Rectal smooth muscle tissue (tissue), 1 donor: ENCODE results near the gene PRND.

Experiments
- H3K27ac ChIP-seq: one replicate; pipeline ENCODE4 v1.7.0; 2013; ENCODE audit warnings: low read depth, low read length, inconsistent platforms
- H3K27me3 ChIP-seq: one replicate; pipeline ENCODE4 v1.7.0; 2013; ENCODE audit warnings: low read length; ENCODE audit not compliant: control insufficient read depth, insufficient read depth
- H3K36me3 ChIP-seq: one replicate; pipeline ENCODE4 v1.7.0; 2013; ENCODE audit warnings: low read length; ENCODE audit not compliant: control insufficient read depth, insufficient read depth
- H3K4me1 ChIP-seq: one replicate; pipeline ENCODE4 v1.7.0; 2013; ENCODE audit warnings: low read length; ENCODE audit not compliant: control insufficient read depth, insufficient read depth
- H3K4me3 ChIP-seq: one replicate; pipeline ENCODE4 v1.7.0; 2013; ENCODE audit warnings: low read length
- H3K9ac ChIP-seq: one replicate; pipeline ENCODE4 v1.7.0; 2013; ENCODE audit warnings: low read length

The PRND gene

GRCh38 chr20:4775322-4776078 is 53.8 kb downstream of the PRND start:
- Histone ChIP-seq H3K9ac (no peak overlapping the region), H3K4me3 (no peak overlapping the region), H3K27me3 (no peaks in the 10 kb centered on the region), H3K4me1 (peaks cover 3% of the 10 kb centered on the region), H3K36me3 (no peaks in the 10 kb centered on the region), H3K27ac (no peak overlapping the region)

GRCh38 chr20:4776079-4776630 is 54.4 kb downstream of the PRND start:
- Histone ChIP-seq H3K9ac (no peak overlapping the region), H3K27me3 (no peaks in the 10 kb centered on the region), H3K27ac (no peak overlapping the region), H3K4me3 (no peak overlapping the region), H3K4me1 (peaks cover 3% of the 10 kb centered on the region), H3K36me3 (no peaks in the 10 kb centered on the region)
